Measurements from ENCODE around the gene NAPEPLD. TPM values are rescaled to one million over a fixed set of nuclear protein-coding genes. Genes with fewer than 3 reads are reported as not detected.

NAPEPLD gene
- total RNA-seq, 1 donor from 2014 or later, result 11.7 TPM

GRCh38 chr7:103071000-103071399, 77.9 kb downstream of the NAPEPLD start:
- Histone ChIP-seq H3K27ac (replicated peaks) (no peak overlapping the region), H3K4me3 (no peak overlapping the region), H3K9me3 (replicated peaks) (no peaks in the 10 kb centered on the region), H3K27me3 (ENCODE audit: low read depth) (no peaks in the 10 kb centered on the region), H3K36me3 (no peaks in the 10 kb centered on the region), H3K4me1 (peaks cover 22% of the 10 kb centered on the region)
- no peak for DNase-seq
- TF ChIP-seq CTCF (IDR thresholded peaks at IDR 0.05; ENCODE audit: borderline replicate concordance), result no peak
- intact Hi-C loops (cut with micrococcal nuclease), result no loop called here

GRCh38 chr7:103068414-103069403, 80.2 kb downstream of the NAPEPLD start:
- H3K27ac ChIP-seq (replicated peaks), result no peak overlapping the region
- intact Hi-C loops (cut with micrococcal nuclease), result no loop called here
- TF ChIP-seq CTCF (IDR thresholded peaks at IDR 0.05; ENCODE audit: borderline replicate concordance), result no peak
- H3K27me3 ChIP-seq (ENCODE audit: low read depth), result no peaks in the 10 kb centered on the region
- no peak for DNase-seq
- H3K9me3 ChIP-seq (replicated peaks), result no peaks in the 10 kb centered on the region
- H3K36me3 ChIP-seq, result no peaks in the 10 kb centered on the region
- H3K4me3 ChIP-seq, result no peak overlapping the region
- H3K4me1 ChIP-seq, result peaks cover 2% of the 10 kb centered on the region

- no peak overlapping the region for H3K4me3 ChIP-seq
- no peaks in the 10 kb centered on the region for H3K36me3 ChIP-seq
- H3K27me3 ChIP-seq (ENCODE audit: low read depth), result no peaks in the 10 kb centered on the region
- no peak for DNase-seq
- no peaks in the 10 kb centered on the region for H3K9me3 ChIP-seq (replicated peaks)
- peak; percentile 55 for TF ChIP-seq CTCF (IDR thresholded peaks at IDR 0.05; ENCODE audit: borderline replicate concordance)
- no peak overlapping the region for H3K27ac ChIP-seq (replicated peaks)
- no peaks in the 10 kb centered on the region for H3K4me1 ChIP-seq
- intact Hi-C loops (cut with micrococcal nuclease), result no loop called here
Observed at GRCh38 chr7:103065667-103066066, 83.2 kb downstream of the NAPEPLD start.

GRCh38 chr7:103063895-103064294, 85.0 kb downstream of the NAPEPLD start:
- Histone ChIP-seq H3K9me3 (replicated peaks) (no peaks in the 10 kb centered on the region), H3K27me3 (ENCODE audit: low read depth) (no peaks in the 10 kb centered on the region), H3K36me3 (no peaks in the 10 kb centered on the region), H3K4me3 (no peak overlapping the region), H3K27ac (replicated peaks) (no peak overlapping the region), H3K4me1 (no peaks in the 10 kb centered on the region)
- intact Hi-C loops (cut with micrococcal nuclease), result no loop called here
- DNase-seq, result no peak
- TF ChIP-seq CTCF (IDR thresholded peaks at IDR 0.05; ENCODE audit: borderline replicate concordance), result no peak

GRCh38 chr7:103059471-103059870, 89.4 kb downstream of the NAPEPLD start:
- no peak for TF ChIP-seq CTCF (IDR thresholded peaks at IDR 0.05; ENCODE audit: borderline replicate concordance)
- Histone ChIP-seq H3K27ac (replicated peaks) (no peak overlapping the region), H3K27me3 (ENCODE audit: low read depth) (no peaks in the 10 kb centered on the region), H3K36me3 (no peaks in the 10 kb centered on the region), H3K4me3 (no peak overlapping the region), H3K4me1 (no peaks in the 10 kb centered on the region), H3K9me3 (replicated peaks) (no peaks in the 10 kb centered on the region)
- intact Hi-C loops (cut with micrococcal nuclease), result no loop called here
- no peak for DNase-seq

Measured in left ventricle myocardium inferior (tissue), 1 donor.